Measurements from ENCODE around the gene KRT36. TPM values are rescaled to one million over a fixed set of nuclear protein-coding genes. Genes with fewer than 3 reads are reported as not detected.

KRT36 gene
- total RNA-seq, 1 donor from 2014 or later: not detected

- intact Hi-C loops (cut with micrococcal nuclease): loop anchor here (10.0 kb wide), 1 partner anchor 164 kb away; no protein-coding TSS in a partner anchor
Measured at GRCh38 chr17:41480581-41480980, 9.1 kb downstream of the KRT36 start.

DNA sequence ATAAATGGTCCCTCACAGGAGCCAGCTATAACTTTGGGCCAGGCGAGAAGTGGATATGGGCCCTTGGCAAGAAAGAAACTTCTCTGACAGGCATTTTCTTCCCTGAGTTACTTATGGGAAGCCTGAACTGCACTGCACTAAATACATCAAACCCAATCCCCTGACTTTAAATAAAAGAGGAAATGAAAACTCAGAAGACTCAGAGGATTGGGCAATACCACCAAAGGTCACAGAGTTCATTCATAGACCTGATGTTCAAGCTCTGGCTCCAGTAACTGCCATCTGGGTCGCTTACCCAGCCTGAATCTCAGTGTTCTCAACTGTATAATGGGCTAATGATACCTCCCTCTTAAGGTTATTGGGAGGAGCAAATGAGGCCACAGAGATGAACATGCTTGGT, 9.6 kb downstream of the KRT36 start:
- intact Hi-C loops (cut with micrococcal nuclease): loop anchor here (10.0 kb wide), 1 partner anchor 165 kb away; no protein-coding TSS in a partner anchor

GRCh38 chr17:41478237-41478636, 11.5 kb downstream of the KRT36 start:
- intact Hi-C loops (cut with micrococcal nuclease): no loop called here

DNA sequence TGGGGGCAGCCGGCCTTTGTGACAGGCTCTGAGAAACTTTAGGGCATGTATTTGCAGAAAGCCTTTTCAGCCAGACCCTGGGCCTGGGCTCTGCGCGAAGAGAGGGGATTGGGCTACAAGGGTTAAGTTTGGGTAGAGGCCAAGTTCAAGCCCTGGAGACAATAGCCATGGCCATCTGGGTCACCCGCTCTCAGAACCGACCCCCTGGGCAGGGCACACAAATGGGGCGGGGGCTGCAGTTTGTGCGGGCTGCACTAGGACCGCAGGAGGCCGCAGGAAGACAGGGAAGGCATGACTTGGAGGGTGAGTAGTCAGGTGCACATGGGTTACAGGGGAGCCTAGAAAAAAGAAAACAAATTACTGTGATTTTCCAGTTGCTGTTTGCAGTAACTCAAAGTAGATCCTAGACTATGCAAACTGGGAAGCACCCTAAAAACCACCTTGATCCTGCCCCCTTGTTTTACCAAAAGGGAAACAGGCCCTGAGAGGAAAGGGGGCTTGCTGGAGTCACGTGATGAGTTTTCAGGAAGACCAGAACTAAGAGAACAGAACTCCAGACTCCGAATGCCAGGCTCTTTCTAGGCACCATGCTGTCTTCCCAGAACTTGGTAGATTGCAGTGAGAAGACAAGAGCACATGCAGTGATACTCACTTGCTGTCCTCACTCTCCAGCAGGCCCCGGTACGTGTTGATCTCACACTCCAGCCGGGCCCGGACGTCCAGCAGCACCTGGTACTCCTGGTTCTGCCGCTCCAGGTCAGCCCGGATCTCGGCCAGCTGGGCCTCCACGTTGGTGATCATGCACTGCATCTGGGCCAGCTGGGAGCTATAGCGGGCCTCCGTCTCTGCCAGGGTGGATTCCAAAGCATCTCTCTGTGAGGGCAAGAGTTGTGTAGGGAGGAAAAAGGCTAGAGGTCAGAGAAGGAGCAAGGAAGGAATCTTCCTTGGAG, 12.6 kb downstream of the KRT36 start:
- intact Hi-C loops (cut with micrococcal nuclease): no loop called here

DNA sequence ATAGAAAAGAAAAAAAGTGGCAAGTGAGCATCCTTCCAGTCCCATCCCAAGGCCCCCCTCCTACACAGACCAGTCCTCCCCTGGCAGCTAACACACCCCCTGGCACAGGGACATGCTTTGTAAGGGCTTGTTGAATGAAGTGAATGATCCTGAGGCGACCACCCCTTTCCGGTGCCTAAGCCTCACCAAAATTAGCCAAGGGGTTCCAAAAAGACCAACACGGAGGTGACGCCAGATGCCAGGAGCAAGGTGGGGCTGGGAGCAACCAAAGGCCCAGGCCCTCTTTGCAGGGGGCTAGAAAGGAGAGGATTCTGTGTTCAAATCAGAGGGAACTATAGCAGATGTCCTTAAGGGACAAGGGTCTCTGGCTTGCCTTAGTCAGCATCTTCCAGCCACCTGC, 14.3 kb downstream of the KRT36 start:
- intact Hi-C loops (cut with micrococcal nuclease): no loop called here

- intact Hi-C loops (cut with micrococcal nuclease): no loop called here
Measured at GRCh38 chr17:41474863-41475262, 14.8 kb downstream of the KRT36 start.

DNA sequence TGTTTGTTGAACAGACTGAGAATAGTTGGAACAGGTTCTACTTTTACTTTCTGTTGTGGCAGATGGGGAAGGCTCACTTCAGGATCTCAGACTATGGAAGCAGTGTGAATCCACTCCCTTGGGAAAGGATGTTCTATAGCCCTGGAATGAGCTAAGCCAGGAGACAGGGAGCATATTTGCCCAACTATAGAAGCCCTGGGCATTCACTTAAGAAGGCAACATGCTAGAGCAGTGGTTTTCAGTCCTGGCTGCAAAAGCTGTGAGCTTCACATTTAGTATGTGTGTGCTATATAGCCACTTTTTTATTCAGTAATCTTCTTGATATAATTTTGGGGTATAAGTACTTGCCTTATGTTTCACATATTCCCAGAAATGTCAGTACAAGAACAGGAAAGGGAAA, 21.4 kb downstream of the KRT36 start:
- intact Hi-C loops (cut with micrococcal nuclease): no loop called here

- intact Hi-C loops (cut with micrococcal nuclease): no loop called here
Measured at GRCh38 chr17:41467561-41467960, 22.1 kb downstream of the KRT36 start.

DNA sequence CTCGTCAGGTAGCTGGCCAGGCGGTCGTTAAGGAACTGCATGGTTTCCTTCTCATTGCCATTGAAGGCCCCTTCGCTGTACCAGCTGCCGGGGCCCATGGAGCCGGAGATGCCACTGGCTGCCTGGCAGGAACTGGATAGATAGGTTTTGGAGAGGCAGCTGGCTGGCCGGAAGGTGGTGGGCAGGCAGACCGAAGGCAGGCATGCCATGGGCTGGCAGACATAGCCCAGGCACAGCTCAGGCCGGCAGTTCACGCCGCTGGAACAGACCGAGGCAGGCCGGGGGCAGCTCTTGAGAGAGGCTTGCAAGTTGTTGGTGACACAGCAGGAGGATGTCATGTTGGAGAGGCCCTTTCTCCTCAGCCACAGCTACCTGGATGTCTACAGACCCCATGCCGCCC, 22.7 kb downstream of the KRT36 start, which contains the start of gene KRT32:
TSS of gene KRT32 (minus strand) at position 399 of the 400 bp plus-strand sequence. CDS start at position 338, 61 bp downstream.
- intact Hi-C loops (cut with micrococcal nuclease): no loop called here

- intact Hi-C loops (cut with micrococcal nuclease): no loop called here
Measured at GRCh38 chr17:41464682-41465081, 25.0 kb downstream of the KRT36 start.

GRCh38 chr17:41464173-41464572, 25.5 kb downstream of the KRT36 start:
- intact Hi-C loops (cut with micrococcal nuclease): no loop called here

- intact Hi-C loops (cut with micrococcal nuclease): no loop called here
Measured at GRCh38 chr17:41463746-41464145, 26.0 kb downstream of the KRT36 start.

- intact Hi-C loops (cut with micrococcal nuclease): no loop called here
Measured at GRCh38 chr17:41462705-41463104, 27.0 kb downstream of the KRT36 start.

GRCh38 chr17:41457676-41458075, 32.0 kb downstream of the KRT36 start:
- intact Hi-C loops (cut with micrococcal nuclease): no loop called here

GRCh38 chr17:41456204-41456603, 33.5 kb downstream of the KRT36 start:
- intact Hi-C loops (cut with micrococcal nuclease): no loop called here

- intact Hi-C loops (cut with micrococcal nuclease): no loop called here
Measured at GRCh38 chr17:41455236-41455635, 34.5 kb downstream of the KRT36 start.

DNA sequence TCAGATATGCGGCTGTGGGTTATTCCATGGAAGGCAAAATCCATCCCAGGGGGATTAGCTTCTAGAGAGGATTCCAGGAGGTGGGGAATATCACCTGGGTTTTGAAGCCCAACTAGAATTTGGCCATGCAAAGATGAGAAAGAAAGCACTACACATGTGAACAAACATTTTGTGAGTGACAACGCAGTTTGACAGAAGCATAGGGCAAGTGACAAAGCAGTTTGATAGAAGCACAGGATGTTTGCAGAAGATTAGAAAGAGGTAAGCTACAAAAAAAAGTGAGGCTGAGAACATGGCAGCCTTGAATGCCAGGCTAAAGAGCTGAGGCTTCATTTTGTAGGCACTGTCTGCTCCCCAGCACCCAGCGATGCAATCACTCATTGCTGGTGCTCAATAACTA, 36.6 kb downstream of the KRT36 start:
- intact Hi-C loops (cut with micrococcal nuclease): no loop called here

- intact Hi-C loops (cut with micrococcal nuclease): no loop called here
Measured at GRCh38 chr17:41452281-41452680, 37.4 kb downstream of the KRT36 start.

DNA sequence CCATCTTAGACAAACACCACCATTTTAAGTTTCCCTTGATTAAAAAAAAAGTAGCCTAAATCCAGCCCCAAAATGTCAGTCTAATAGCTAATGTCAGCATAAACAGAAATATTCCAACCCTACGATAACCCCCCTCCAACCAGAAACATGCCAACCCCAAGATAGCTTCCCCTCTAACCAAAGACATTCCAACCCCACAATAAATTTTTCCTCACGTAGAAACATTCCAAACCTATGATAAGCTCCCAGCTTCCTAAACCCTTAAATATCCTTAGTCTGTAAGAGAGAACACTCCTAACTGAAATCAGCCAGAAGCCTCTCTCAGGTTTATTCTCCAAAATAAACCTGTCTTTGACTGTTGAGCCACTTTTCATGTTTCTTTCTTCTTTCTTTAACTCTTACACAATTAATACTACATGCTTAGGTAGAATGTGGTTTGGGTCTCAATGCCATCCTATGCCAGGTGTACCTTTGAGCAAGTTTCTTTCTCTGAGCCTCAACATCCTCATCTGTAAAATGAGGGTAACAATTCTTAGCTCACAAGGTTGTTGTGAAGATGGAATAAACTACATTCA, 38.5 kb downstream of the KRT36 start:
- intact Hi-C loops (cut with micrococcal nuclease): no loop called here

DNA sequence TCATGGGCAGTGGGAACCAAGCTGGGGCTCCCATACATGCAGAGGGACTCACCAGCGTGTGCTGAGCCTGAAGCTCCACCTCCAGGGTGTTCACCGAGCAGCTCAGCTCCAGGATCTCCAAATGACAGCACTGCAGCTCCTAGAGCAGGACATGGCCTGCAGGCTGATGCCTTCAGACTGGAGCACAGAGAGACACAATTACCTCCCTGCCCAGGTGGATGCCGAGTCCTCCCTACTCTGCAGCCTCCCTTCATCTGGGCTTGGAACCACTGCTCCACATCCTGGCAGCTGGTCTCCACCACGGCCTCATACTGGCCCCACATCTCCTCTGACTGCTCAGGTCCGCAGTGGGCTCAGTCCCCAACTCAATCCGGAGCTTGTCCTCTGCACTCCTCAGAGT, 40.7 kb downstream of the KRT36 start:
- intact Hi-C loops (cut with micrococcal nuclease): no loop called here

DNA sequence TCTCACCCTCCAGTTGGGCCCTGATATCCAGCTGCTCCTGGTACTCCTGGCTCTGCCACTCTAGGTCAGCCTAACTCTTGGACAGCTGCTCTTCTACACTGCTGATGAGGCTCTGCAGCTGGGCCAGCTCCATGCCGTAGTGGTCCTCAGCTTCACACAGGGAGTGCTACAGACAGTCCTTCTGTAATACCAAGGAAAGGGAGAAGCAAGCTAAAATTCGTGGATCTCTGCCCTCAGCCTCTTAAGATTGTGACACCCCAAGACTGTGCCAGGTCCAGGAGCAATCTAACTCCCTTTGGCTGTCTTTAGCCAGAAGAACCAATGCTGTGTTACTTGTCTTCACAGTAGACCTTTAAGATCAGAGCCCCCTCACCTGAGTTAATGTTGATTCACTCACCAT, 41.2 kb downstream of the KRT36 start:
- intact Hi-C loops (cut with micrococcal nuclease): no loop called here

DNA sequence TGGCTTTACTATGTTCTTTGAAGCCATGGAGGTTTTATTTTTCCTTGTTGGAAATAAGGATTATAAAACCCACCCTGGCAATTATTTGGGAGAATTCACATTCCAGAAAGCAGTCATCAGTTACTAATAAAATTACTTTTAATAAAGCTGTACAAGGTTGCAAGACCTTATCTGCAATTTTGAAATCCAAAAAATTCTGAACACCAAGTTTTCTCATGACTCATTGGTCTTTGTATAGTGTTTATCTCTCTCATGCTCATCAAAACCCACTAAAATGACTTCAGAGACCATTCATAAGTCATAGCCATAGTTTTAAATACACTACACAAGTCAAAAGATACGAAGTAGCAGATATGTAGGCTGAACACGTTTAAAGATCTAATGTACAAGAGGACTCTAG, 42.9 kb downstream of the KRT36 start:
- intact Hi-C loops (cut with micrococcal nuclease): no loop called here

DNA sequence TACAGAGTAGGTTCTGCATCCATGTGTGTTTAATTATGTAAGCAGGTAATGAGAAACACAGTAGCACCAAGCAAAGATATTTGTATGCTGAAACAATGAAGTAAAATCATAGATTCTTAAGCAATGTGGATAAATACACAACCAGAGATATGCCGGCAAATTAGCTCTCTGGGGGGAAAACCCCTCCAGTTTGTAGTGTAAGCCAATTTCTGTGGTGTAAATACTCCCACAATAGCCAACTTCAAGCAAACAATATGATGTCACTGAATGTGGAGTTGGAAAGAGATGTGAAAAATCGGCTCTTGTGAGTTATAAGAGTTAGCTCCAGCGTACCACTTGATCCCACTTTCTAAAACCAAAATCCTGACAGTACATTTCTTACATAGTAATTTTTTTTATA, 45.1 kb downstream of the KRT36 start:
- intact Hi-C loops (cut with micrococcal nuclease): no loop called here

All from T-helper 2 cell treated with Interferon-gamma antibody and Interleukin-4, amounts not matched to agents 100 ng/mL and 5 ng/mL, for 36 hours (primary cell).